Renal cortex interstitium (tissue), 11 donors: ENCODE measurements around the gene DNAL4. TPM values are rescaled to one million over a fixed set of nuclear protein-coding genes. Genes with fewer than 3 reads are reported as not detected.

Experiments
- DNase-seq, 11 donors: peaks; one replicate each; pipeline ENCODE4 v3.0.0-alpha.2; 2013; ENCODE audit warnings: low read depth in 9 of 11, low spot score in 4 of 11; ENCODE audit errors: extremely low read depth in 1 of 11
- polyA plus RNA-seq, 3 donors: library from polyadenylated mRNA; unstranded; fragments of 120-200 nt; gene quantifications; one replicate each; pipeline ENCODE4 v1.2.1, GENCODE V29; 2013; ENCODE audit not compliant: insufficient read length in 3 of 3

Gene DNAL4
- polyA plus RNA-seq, 3 donors = 32.7 to 39.7 (median 38.3) TPM

GRCh38 chr22:38799265-38800002, 5.5 kb upstream of the DNAL4 start:
- DNase-seq = no peak

- no peak for DNase-seq
Measured at GRCh38 chr22:38798496-38798895, 4.6 kb upstream of the DNAL4 start.

GRCh38 chr22:38796262-38796957, 2.5 kb upstream of the DNAL4 start:
- no peak for DNase-seq

- DNase-seq = no peak
Measured at GRCh38 chr22:38795569-38795968, 1.6 kb upstream of the DNAL4 start.

- DNase-seq = no peak
Measured at GRCh38 chr22:38793317-38793716, 626 bp downstream of the DNAL4 start.

- no peak for DNase-seq
Measured at GRCh38 chr22:38792833-38793232, 1.1 kb downstream of the DNAL4 start.

GRCh38 chr22:38789606-38790005, 4.3 kb downstream of the DNAL4 start:
- DNase-seq = no peak

- no peak for DNase-seq
Measured at GRCh38 chr22:38788846-38789245, 5.1 kb downstream of the DNAL4 start.

GRCh38 chr22:38788021-38788816, 5.7 kb downstream of the DNAL4 start:
- peak in 9 of 11 donors; percentile 43 to 83 (median 72) for DNase-seq

GRCh38 chr22:38786631-38787030, 7.3 kb downstream of the DNAL4 start:
- no peak for DNase-seq

GRCh38 chr22:38784856-38785255, 9.1 kb downstream of the DNAL4 start:
- no peak for DNase-seq

GRCh38 chr22:38784035-38784434, 9.9 kb downstream of the DNAL4 start:
- no peak for DNase-seq

- no peak for DNase-seq
Measured at GRCh38 chr22:38783095-38783615, 10.8 kb downstream of the DNAL4 start.

GRCh38 chr22:38782402-38783094, 11.4 kb downstream of the DNAL4 start:
- DNase-seq = no peak

GRCh38 chr22:38781033-38781432, 12.9 kb downstream of the DNAL4 start:
- no peak for DNase-seq

GRCh38 chr22:38777087-38777671, 16.8 kb downstream of the DNAL4 start:
- DNase-seq = no peak

GRCh38 chr22:38776086-38776485, 17.9 kb downstream of the DNAL4 start:
- no peak for DNase-seq

- DNase-seq = no peak
Measured at GRCh38 chr22:38775656-38776055, 18.3 kb downstream of the DNAL4 start.
